Neural crest cell (in vitro differentiated cells): ENCODE data around the gene PRR19. TPM values are rescaled to one million over a fixed set of nuclear protein-coding genes. Genes with fewer than 3 reads are reported as not detected.
A peak's percentile ranks its signal among the peaks of the same experiment; 100 is the strongest.

ENCODE experiments used
- DNase-seq: peaks from one replicate; pipeline ENCODE4 v3.0.0; 2021; ENCODE audit warnings: low read depth, mixed read lengths, low spot score
- H3K27ac Mint-ChIP-seq: one replicate; pipeline ENCODE4 v1.8.0; 2021; ENCODE audit warnings: mild to moderate bottlenecking, mixed read lengths; ENCODE audit not compliant: unreplicated experiment
- H3K27me3 Mint-ChIP-seq: 2 replicates; pipeline ENCODE4 v1.8.0; 2021; ENCODE audit warnings: low read depth, mild to moderate bottlenecking, mixed read lengths
- H3K36me3 Mint-ChIP-seq: 2 replicates; pipeline ENCODE4 v1.8.0; 2021; ENCODE audit warnings: low read depth, mild to moderate bottlenecking, mixed read lengths
- H3K4me1 Mint-ChIP-seq: 2 replicates; pipeline ENCODE4 v1.8.0; 2021; ENCODE audit warnings: mixed read lengths
- H3K4me3 Mint-ChIP-seq: one replicate; pipeline ENCODE4 v1.8.0; 2021; ENCODE audit warnings: mild to moderate bottlenecking, mixed read lengths
- H3K9me3 Mint-ChIP-seq: 2 replicates; pipeline ENCODE4 v1.8.0; 2021; ENCODE audit warnings: mixed read lengths
- CTCF ChIP-seq: fragments of 200-600 bp; sonication (generic); conservative IDR thresholded peaks from 2 replicates; pipeline ENCODE4 v1.5.0; 2021; ENCODE audit warnings: antibody characterized with exemption, mild to moderate bottlenecking
- long read RNA-seq: library from polyadenylated mRNA; unstranded; transcript quantifications from one replicate; pipeline ENCODE4 v2.0.0, GENCODE V29; 2020
- total RNA-seq: library from RNA; stranded (reverse); gene quantifications from 2 replicates; pipeline ENCODE4 v1.2.1, GENCODE V29; 2021

The PRR19 gene
- 2.2 and 2.8 TPM in 2 replicates for total RNA-seq
- long read RNA-seq: 0 reads

- Mint-ChIP-seq H3K9me3 (no peaks in the 10 kb centered on the region), H3K36me3 (peaks cover 11% of the 10 kb centered on the region), H3K27ac (peak within 1 kb of the TSS; percentile 67), H3K4me1 (peaks cover 32% of the 10 kb centered on the region), H3K4me3 (peak within 1 kb of the TSS; percentile 97), H3K27me3 (peaks cover 6% of the 10 kb centered on the region)
- DNase-seq: no peak
- no peak for TF ChIP-seq CTCF
Observed at GRCh38 chr19:42301646-42302203, at the start of gene PRR19. Gene PRR19, plus strand, starts transcription at chr19:42302132. Its CDS starts 7,453 bp downstream, at chr19:42309585.

DNA sequence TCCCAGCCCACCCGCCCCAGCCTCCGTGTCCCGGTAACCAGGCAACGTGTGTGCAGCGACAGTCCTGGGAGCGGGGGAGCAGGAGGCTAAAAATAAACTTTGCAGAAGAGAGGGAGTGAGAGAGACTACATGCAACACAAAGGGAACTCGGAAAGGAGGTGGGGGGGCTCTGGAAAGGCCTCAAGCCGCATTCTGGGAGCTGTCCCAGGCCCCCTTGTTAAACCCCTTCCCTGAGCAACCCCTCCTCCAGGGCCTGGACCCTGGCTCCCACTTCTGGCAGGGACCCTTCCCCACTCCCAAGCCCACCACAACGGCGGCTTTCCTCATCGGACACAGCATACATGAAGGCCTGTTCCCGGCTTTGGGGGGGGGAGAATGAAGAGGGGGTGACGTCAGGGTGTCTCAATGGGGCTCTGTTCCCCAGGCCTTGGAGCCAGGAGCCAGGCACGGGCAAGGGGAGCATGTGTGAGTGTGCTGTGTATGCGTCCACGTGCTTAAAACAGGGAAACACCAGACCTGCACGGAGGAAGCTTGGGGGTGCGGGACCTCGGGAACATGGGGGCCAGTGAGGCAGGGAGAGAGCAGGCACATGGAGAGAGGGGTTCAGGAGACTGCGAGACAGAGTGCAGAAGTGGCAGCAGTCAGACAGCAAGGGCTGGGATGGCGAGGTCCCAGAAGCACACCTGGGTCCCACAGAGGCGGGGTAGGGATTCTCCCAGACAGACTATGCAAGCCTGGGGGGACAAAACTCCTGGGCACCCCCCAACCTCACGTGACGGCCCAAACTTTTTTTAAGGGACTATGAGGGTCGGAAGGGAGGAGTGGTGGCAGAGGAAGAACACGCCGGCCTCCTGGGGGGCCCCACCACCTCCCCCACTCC lies 49.3 kb upstream of the PRR19 start:
- peak; percentile 33 for DNase-seq
- Mint-ChIP-seq H3K9me3 (no peaks in the 10 kb centered on the region), H3K4me1 (peaks cover 35% of the 10 kb centered on the region), H3K4me3 (peak overlapping the region; percentile 98), H3K36me3 (peaks cover 2% of the 10 kb centered on the region), H3K27me3 (peaks cover 7% of the 10 kb centered on the region), H3K27ac (peak overlapping the region; percentile 97)
- no peak for TF ChIP-seq CTCF

DNA sequence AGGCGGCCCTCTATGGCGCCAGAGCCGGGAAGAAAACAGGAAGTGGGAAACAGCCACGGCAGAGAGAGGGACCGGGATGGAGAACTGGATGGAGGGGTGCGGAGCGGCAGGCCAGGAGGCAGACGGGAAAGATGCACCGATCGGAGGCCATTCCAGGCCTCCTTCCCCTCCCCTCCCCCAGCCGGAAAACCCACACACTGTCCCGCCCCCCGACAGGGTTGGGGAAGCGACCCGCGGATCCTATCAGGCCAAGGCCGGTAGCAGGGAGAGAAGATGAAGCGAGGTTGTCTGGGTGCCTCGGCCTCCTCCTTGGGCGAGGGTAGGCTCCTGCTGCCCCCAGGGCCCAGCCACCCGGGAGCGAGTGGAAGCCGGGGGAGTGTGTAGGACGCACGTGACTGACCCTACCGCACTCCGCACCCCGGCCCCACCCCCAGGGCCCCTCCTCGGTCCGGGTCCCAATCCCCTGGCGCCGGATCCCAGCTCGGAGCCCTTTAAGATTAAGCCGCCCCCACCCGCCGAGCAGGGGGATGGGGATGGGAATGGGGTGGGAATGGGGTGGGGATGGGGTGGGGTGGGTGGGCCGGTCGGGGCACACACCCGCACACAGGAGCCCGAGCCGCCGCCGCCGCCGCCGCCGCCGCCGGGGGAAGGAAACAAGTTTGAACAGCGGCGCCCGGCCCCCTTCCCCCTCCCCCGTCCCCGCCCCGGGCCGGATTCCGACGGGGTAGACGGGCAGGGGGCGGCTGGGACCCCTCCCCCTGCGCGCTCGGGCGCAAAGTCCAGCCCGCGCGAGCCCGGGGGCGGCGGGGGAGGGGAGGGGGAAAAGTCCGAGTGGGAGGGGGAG lies 48.5 kb upstream of the PRR19 start:
- Mint-ChIP-seq H3K4me3 (peak overlapping the region; percentile 98), H3K27ac (peak overlapping the region; percentile 97), H3K36me3 (peaks cover 2% of the 10 kb centered on the region), H3K9me3 (no peaks in the 10 kb centered on the region), H3K4me1 (peaks cover 35% of the 10 kb centered on the region), H3K27me3 (peaks cover 7% of the 10 kb centered on the region)
- no peak for TF ChIP-seq CTCF
- DNase-seq: peak; percentile 65

DNA sequence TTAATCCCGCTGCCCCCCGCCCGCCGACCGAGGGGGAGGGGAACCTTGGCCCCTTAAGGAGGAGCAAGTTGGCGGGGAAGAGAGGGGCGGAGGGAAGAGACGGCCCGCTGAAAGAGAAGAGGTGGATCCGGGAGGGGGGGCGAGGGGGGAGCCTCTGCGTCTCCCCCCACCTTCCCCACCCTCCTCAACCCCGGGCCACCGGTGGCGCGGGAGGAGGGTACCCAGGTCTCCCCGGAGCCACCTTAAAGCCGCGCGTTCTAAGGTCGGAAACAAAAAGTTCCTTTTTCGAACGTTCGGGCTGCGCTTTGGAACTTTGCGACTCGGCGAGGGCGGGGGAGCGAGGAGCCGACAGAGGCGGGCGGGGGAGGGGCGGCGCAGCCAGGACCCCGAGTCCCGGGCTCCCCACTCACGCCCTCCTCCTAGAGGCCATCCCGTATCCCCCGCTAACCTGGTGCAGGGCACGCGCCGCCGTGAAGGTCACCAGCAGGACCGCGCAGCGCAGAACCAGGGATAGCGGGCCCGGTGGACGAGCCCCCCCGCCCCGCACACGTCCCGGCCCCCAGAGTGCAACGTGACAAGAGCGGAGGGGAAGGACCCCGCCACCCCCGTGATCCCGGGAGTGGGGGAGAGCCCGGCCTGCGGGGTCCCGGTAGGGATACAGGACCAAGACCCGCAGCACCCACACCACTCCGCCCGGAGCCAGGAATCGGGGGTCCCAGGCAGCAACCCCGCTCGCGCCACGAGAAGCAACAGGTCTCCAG lies 47.7 kb upstream of the PRR19 start:
- no peak overlapping the region for H3K27ac Mint-ChIP-seq

More for the DNA sequence above, 47.7 kb upstream of the PRR19 start:
- no peak for TF ChIP-seq CTCF
- Mint-ChIP-seq H3K4me1 (peaks cover 35% of the 10 kb centered on the region), H3K9me3 (no peaks in the 10 kb centered on the region), H3K4me3 (peak overlapping the region; percentile 88), H3K36me3 (peaks cover 2% of the 10 kb centered on the region), H3K27me3 (peaks cover 7% of the 10 kb centered on the region)
- peak; percentile 67 for DNase-seq
